GM21528 (cell line): ENCODE results near the gene TMEM183A.

Experiments
- ATAC-seq: cut with Tn5 transposase; IDR thresholded peaks from one replicate; pipeline ENCODE4 v1.9.1; 2021; ENCODE audit warnings: mild to moderate bottlenecking, moderate library complexity; ENCODE audit not compliant: unreplicated experiment, low FRiP score

TMEM183A gene

DNA sequence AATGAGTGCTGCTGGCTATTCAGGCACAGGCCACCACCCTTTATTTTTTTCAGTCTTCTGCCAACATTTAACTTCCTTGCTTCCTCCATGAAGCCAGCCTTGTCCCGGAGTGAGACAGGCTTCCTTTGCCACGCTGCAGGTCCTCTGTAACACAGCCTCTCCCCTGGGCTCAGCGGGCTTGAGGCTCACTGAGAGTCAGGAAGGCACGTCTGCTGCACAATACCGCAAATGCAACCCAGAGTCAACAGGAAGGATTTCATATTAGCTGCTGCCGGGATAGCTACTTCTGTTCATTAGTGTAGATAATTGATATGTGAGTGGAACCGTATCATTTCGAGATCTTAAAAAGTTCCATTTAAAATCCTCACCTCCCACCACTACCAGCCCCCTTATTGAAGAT, 56.1 kb downstream of the TMEM183A start:
- ATAC-seq: no peak

DNA sequence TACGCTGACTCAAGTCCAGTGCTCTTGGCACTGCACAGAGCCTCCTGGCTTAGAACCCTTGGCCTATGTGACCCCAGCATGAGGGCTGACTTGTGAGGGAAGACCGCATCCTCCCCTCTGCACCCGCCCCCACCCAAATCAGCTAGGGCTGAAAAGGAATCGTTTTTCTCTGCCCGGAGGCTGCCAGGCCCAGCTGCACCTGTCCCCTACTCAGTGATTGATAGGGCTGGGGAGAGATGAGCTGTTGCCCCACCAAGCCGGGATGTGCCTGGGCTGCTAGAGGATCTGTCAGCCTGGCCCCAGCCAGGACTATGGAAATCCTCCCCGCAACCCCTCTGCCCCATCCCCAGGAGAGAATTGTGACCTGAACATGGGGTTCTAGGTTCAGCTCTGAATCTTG, 58.0 kb downstream of the TMEM183A start:
- no peak for ATAC-seq

DNA sequence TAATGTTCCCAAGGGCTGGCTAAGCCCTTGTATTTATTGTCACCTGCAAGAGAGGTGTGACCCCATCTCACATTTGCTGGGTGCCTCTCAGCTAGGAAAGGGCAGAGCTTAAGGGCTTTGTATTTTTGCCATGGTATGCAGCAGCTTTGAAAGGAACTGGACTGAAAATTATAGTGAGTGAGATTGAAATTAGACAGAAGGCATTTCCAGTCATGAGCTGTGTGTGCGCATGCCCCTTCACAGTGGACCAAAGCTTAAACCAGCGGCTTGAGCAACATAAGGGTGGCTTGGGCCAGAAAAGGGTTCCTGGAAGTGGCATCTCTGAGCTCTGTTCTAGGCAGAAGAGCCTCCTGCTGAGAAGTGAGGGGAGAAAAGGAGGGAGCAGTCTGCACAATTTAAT, 58.8 kb downstream of the TMEM183A start:
- ATAC-seq: no peak

GRCh38 chr1:203066965-203067364, 59.8 kb downstream of the TMEM183A start:
- no peak for ATAC-seq

GRCh38 chr1:203069030-203069747, 62.0 kb downstream of the TMEM183A start:
- no peak for ATAC-seq

GRCh38 chr1:203072002-203072602, 64.9 kb downstream of the TMEM183A start:
- no peak for ATAC-seq

- ATAC-seq: no peak
These were observed 65.7 kb downstream of the TMEM183A start for GRCh38 chr1:203072911-203073310.

GRCh38 chr1:203073469-203073868, 66.3 kb downstream of the TMEM183A start:
- ATAC-seq: no peak
